ENCODE data around the gene NAGS. TPM values are rescaled to one million over a fixed set of nuclear protein-coding genes. Genes with fewer than 3 reads are reported as not detected.

Gene NAGS
- total RNA-seq, 1 donor from 2014 or later, result 6.4 TPM

DNA sequence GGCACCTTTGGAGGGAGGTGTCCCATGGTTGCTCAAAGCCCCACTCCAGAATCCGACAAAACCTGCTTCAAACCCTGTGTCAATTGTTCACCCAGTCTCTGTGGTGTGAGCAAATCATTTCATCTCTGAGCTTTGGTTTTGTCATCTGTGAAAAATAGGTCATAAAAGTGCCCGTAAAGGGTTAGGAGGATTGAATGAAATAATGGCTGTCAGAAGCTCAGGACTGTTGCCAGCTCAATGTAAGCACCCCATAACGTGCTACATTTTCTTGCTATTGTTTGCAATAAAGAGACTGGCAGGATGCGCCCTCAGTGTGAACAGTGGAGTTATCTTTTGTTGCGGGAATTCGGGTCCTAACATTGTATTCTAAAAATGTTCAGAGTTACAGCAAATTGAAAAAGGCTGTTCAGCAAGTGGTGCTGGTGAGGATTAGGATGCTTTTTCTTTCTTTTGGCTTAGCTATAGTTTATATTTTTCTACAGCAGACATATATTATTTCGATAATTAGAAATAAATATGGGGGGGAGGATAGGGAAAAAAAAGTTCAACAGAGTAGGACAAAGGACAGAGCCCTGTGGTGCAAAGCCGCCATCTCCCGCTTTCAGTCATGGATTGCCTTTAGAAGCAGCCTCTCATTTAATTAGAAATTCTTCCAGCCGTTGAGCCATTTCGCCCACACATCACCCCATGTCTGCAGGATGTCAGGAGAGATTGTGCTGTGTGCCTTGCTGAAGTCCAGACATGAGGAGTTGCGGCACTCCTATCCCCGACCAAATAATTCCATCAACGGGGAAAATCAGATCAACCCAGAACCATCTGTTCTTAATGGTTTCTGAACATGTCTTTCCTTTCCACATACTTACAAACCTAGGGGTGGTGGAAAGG, 29.8 kb upstream of the NAGS start:
- H3K4me1 ChIP-seq, result no peaks in the 10 kb centered on the region
- peaks cover 10% of the 10 kb centered on the region for H3K27me3 ChIP-seq (ENCODE audit: low read depth)
- H3K4me3 ChIP-seq, result no peak overlapping the region
- DNase-seq (no peak), ATAC-seq (no peak)
- TF ChIP-seq, protein P1, sequence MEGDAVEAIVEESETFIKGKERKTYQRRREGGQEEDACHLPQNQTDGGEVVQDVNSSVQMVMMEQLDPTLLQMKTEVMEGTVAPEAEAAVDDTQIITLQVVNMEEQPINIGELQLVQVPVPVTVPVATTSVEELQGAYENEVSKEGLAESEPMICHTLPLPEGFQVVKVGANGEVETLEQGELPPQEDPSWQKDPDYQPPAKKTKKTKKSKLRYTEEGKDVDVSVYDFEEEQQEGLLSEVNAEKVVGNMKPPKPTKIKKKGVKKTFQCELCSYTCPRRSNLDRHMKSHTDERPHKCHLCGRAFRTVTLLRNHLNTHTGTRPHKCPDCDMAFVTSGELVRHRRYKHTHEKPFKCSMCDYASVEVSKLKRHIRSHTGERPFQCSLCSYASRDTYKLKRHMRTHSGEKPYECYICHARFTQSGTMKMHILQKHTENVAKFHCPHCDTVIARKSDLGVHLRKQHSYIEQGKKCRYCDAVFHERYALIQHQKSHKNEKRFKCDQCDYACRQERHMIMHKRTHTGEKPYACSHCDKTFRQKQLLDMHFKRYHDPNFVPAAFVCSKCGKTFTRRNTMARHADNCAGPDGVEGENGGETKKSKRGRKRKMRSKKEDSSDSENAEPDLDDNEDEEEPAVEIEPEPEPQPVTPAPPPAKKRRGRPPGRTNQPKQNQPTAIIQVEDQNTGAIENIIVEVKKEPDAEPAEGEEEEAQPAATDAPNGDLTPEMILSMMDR (IDR thresholded peaks at IDR 0.05), result no peak
- H3K9me3 ChIP-seq, result no peaks in the 10 kb centered on the region
- intact Hi-C loops (cut with DNase I), result no loop called here
- no peaks in the 10 kb centered on the region for H3K36me3 ChIP-seq
- no peak overlapping the region for H3K27ac ChIP-seq

DNA sequence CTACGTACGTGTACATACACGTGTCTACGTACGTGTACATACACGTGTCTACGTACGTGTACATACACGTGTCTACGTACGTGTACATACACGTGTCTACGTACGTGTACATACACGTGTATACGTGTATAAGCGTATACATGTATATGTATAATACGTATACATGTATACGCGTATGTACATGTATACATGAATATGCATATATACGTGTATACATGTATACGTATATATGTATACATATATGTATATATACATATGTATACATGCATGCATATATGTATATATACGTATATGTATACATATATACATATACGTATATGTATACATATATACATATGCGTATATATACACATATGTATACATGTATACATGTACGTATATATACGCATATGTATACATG, 28.5 kb upstream of the NAGS start:
- H3K27ac ChIP-seq, result no peak overlapping the region
- H3K9me3 ChIP-seq, result no peaks in the 10 kb centered on the region
- no peaks in the 10 kb centered on the region for H3K4me1 ChIP-seq
- no peak for DNase-seq
- no peaks in the 10 kb centered on the region for H3K36me3 ChIP-seq
- ATAC-seq, result no peak
- H3K4me3 ChIP-seq, result no peak overlapping the region
- peaks cover 10% of the 10 kb centered on the region for H3K27me3 ChIP-seq (ENCODE audit: low read depth)
- intact Hi-C loops (cut with DNase I), result no loop called here
- TF ChIP-seq, protein P1 (IDR thresholded peaks at IDR 0.05), result no peak

DNA sequence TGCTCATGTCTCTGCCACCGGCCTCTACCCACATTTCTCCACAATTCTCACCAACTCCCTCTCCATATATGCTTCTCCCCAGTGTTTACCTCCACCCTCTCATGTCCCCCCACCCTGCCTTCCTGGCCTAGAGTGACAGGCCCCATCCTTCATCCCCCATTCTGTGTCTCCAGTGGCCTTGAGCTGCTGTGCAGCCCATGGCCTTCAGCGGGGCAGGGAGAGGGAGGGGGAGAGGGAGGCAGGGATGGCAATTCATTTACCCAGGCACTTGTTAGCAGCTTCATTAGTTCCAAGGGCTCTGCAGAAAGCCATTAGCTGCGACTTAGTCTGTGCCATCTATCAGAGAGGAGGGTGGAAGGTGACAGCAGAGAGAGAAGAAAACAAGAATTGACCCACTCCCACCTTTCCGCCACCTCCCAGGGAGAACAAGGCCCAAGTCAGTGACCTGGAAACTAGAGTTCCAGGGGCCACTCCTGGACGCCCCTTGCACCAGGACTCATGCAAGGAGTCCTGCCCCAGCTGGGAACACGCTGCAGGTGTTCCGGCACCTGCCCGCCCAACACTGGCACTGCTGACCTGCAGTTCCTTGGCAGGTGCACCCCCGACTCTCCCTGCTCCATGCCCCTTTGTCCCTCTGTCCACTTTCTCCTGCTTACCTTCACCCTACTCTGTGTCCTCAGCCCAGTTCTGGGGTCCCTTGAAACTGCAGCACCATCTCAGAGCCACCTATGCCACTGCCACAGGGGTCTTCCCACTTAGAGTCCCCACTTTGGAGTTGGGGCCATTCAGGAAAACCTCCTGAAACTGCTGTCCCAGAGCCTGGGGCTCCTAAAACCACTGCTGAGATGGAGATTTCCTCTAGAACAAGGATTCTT, 27.2 kb upstream of the NAGS start:
- DNase-seq, result no peak
- no peak for ATAC-seq
- no peak overlapping the region for H3K4me3 ChIP-seq
- H3K9me3 ChIP-seq, result no peaks in the 10 kb centered on the region
- intact Hi-C loops (cut with DNase I), result no loop called here
- H3K27me3 ChIP-seq (ENCODE audit: low read depth), result peaks cover 15% of the 10 kb centered on the region
- H3K27ac ChIP-seq, result no peak overlapping the region
- no peaks in the 10 kb centered on the region for H3K36me3 ChIP-seq
- TF ChIP-seq, protein P1 (IDR thresholded peaks at IDR 0.05), result no peak
- H3K4me1 ChIP-seq, result no peaks in the 10 kb centered on the region

DNA sequence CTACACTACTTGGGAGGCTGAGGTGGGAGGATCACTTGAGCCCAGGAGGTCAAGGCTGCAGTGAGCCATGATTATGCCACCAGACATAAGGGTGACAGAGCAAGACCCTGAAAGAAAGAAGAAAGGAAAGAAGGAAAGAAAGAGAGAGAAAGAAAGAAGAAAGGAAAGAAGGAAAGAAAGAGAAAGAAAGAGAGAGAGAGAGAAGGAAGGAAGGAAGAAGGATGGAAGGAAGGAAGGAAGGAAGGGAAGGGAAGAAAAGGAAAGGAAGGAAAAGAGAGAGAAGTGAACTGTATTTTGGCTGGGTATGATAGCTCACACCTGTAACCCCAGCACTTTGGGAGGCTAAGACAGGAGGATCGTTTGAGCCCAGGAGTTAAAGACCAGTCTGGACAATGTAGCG, 26.3 kb upstream of the NAGS start:
- H3K36me3 ChIP-seq, result no peaks in the 10 kb centered on the region
- DNase-seq (no peak), ATAC-seq (no peak)
- TF ChIP-seq, protein P1 (IDR thresholded peaks at IDR 0.05), result no peak
- no peak overlapping the region for H3K27ac ChIP-seq
- no peaks in the 10 kb centered on the region for H3K4me1 ChIP-seq
- no peak overlapping the region for H3K4me3 ChIP-seq
- no peaks in the 10 kb centered on the region for H3K9me3 ChIP-seq
- peaks cover 24% of the 10 kb centered on the region for H3K27me3 ChIP-seq (ENCODE audit: low read depth)
- intact Hi-C loops (cut with DNase I), result no loop called here

DNA sequence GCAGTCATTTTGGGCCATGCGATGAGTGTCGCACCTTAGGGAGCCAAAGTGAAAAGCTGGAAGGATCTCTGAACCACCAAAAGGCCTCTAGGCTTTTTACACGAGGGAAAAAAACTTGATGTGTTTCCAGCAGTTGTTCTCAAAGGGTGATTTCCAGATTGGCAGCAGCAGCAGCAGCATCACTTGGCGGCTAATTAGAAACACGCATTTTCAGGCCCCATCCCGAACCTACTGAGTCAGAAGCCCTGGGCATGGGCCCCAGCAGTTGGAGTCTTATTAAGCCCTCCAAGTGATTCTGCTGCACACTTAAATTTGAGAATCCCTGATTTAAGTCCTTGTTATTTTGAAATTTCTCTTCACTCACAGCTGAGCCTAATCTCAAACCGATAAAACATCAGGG, 25.4 kb upstream of the NAGS start:
- peaks cover 9% of the 10 kb centered on the region for H3K4me1 ChIP-seq
- TF ChIP-seq, protein P1 (IDR thresholded peaks at IDR 0.05), result no peak
- no peaks in the 10 kb centered on the region for H3K36me3 ChIP-seq
- H3K27me3 ChIP-seq (ENCODE audit: low read depth), result peaks cover 33% of the 10 kb centered on the region
- H3K9me3 ChIP-seq, result no peaks in the 10 kb centered on the region
- ATAC-seq, result no peak
- no peak overlapping the region for H3K27ac ChIP-seq
- no peak for DNase-seq
- intact Hi-C loops (cut with DNase I), result no loop called here
- no peak overlapping the region for H3K4me3 ChIP-seq
